Right ventricle myocardium inferior (tissue), 1 donor: ENCODE results near the gene PDLIM5. TPM values are rescaled to one million over a fixed set of nuclear protein-coding genes. Genes with fewer than 3 reads are reported as not detected.

Source experiments
- ATAC-seq: fragments of 200-7000 bp; cut with Tn5 transposase; one replicate; pipeline ENCODE4 v1.9.1; 2020; ENCODE audit warnings: mild to moderate bottlenecking, moderate library complexity
- DNase-seq: peaks from one replicate; pipeline ENCODE4 v3.0.0; 2021; ENCODE audit errors: missing footprints
- intact Hi-C: fragments of 100-400 bp; cut with DNase I; formaldehyde crosslinking; loops from one replicate; pipeline ENCODE4 v1.11.0; 2022
- total RNA-seq: library from RNA; stranded (reverse); fragmentation: NEBNext Ultra II Directional; extraction: Animal tissue kit (Norgen Biotek cat#: 25700); gene quantifications from one replicate; pipeline ENCODE4 v1.2.1, GENCODE V29; 2021
- donor health status: DM: no; HTN: yes; CAD: no; lungs with severe emphysema.

The PDLIM5 gene
- total RNA-seq, 1 donor from 2014 or later, result 1,145 TPM

DNA sequence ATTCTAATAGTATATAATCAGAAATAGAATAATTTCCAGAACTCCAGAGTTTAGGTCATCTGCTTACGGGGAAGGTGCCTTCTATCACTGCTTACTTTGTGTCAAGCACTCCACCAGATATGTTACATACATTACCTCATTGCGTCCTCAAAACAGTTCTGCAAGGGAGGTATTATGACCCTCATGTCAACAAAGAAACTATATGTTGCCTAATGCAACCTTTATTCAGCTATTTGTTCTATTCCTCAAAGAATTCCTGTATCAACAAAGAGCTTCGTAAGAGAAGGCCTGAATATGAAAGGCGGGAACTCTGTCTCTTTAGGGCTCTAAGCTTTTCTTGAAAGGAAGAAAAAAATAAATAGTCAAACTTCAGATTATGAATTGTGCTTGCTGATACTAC is 114.7 kb downstream of the PDLIM5 start:
- ATAC-seq (no peak), DNase-seq (no peak)
- intact Hi-C loops, result no loop called here

DNA sequence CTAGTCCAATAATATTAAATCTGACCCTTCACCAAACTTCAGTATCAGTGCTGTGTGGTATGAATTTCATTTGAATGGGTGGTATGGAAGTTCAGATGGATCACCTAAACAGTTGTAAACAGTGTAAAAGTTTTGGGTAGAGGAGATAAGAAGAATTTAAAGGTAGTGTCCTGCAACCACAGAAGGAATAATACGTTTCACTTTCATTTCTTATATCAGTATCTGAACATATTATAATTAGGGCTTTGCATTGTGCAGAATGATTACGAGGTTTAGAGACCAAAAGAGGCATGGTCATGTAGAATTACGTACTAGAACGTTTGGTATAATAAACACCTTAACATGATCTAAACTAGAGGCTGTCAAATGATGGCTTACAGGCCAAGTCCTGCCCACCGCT is 116.1 kb downstream of the PDLIM5 start:
- intact Hi-C loops, result no loop called here
- ATAC-seq, result no peak
- no peak for DNase-seq

DNA sequence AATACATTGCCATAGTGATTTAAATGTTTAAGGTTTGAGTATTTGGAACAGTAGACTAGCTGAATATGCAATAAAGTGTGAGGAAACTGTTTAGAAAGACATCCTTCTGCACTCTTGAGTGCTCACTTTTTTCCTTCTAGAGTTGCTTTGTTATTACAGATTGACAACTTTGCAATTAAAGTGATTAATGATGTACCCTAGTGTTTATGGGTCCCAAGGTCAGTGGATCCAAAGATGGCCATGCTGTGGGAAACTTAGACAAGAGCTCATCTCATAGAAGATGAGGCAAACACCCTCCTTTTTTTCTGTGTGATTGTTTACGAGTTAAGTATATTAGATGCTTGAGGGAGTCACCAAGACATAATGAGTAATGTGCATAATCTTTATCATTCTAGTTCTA is 118.8 kb downstream of the PDLIM5 start:
- ATAC-seq, result no peak
- DNase-seq, result no peak
- intact Hi-C loops, result no loop called here

DNA sequence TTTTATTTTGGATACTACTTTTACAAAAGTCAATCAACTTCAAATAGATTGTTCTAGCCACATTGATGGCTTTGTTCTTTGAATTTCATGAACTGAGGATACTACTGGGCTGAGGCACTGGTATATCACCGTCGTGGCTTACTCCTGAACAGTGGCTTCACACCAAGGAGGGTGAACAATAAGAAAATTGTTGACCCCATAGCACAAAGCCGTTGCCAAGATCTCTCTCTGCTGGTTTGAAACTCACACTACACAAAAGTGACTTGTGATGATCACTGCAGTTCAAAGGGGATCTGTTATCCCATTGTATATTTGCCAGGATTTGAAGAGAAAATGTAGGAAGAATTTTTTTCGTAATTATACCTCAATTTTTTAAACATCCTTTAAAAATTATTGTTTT is 119.6 kb downstream of the PDLIM5 start:
- no peak for DNase-seq
- ATAC-seq, result no peak
- intact Hi-C loops, result no loop called here

DNA sequence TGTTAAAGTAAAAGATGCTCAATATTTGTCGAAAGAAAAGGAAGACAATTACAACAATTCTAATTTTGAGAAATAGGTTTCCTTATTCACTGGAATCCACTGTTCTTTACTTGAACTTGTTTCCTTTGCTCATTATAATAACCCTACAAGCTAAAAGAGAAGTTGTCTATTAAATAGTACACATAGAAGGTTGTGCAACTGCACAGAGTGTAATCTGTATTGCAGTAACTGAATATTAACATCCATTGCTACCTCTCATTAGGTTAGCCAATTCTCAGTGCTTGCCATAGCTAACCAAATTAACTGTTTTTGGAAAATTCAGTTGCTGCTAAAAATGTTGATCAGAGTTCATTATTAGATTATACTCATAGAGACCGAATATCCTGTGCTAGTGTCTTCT is 120.0 kb downstream of the PDLIM5 start:
- no peak for DNase-seq
- intact Hi-C loops, result no loop called here
- no peak for ATAC-seq

DNA sequence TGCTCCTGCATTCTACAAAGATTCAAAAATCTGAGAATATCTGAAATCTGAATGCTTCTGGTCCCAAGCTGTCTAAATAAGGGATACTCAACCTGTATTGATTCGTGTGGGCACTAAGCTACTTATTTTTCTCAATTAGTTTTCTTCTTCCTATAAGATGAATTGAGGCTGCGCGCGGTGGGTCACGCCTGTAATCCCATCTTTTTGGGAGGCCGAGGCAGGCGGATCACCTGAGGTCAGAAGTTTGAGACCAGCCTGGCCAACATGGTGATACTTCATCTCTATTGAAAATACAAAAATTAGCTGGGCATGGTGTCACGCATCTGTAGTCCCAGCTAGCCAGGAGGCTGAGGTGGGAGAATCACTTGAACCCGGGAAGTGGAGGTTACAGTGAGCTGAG is 122.3 kb downstream of the PDLIM5 start:
- DNase-seq, result peak; percentile 59
- ATAC-seq, result no peak
- intact Hi-C loops, result no loop called here

DNA sequence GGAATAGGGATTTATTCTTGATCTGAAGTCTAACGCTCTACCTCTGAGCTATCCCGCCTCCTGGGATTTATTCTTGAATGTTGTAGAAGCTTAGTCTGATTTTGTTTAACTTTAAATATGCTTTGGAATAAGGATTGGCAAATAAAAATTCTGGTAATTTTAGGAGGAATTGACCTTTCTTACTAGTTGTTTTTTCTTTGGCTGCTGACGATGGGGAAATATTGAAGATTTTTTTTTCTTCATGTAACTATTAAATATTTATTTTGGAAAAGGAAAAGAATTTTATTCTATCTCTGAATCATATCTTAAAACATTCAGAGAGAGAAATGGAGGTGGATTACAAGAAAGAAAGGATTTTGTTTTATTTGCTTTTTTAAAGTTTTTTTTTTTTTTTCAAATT is 122.9 kb downstream of the PDLIM5 start:
- intact Hi-C loops, result no loop called here
- DNase-seq, result no peak
- ATAC-seq, result no peak

DNA sequence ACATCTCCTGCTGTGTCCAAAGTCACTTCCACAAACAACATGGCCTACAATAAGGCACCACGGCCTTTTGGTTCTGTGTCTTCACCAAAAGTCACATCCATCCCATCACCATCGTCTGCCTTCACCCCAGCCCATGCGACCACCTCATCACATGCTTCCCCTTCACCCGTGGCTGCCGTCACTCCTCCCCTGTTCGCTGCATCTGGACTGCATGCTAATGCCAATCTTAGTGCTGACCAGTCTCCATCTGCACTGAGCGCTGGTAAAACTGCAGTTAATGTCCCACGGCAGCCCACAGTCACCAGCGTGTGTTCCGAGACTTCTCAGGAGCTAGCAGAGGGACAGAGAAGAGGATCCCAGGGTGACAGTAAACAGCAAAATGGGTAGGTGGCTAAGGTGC is 123.9 kb downstream of the PDLIM5 start:
- ATAC-seq (peak; percentile 42), DNase-seq (no peak)
- intact Hi-C loops, result no loop called here

DNA sequence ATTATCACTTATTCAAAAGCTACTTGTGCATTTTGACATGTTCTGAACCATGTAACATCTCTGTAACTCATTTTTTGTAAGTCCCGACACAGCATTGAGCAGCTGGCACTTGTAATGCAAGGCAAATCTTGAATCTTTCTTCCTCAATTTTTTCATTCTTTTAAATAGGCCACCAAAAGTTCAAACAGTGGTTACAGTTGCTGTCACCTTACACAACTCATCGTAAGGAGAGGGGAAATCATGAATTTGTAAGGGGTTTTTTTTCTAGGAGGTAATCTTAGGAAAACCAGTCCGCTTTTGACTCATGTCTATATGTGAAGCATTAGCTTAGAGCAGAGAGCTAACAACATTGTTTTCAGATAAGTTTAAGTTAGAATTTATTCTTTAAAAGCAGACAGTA is 124.5 kb downstream of the PDLIM5 start:
- ATAC-seq, result no peak
- intact Hi-C loops, result no loop called here

DNA sequence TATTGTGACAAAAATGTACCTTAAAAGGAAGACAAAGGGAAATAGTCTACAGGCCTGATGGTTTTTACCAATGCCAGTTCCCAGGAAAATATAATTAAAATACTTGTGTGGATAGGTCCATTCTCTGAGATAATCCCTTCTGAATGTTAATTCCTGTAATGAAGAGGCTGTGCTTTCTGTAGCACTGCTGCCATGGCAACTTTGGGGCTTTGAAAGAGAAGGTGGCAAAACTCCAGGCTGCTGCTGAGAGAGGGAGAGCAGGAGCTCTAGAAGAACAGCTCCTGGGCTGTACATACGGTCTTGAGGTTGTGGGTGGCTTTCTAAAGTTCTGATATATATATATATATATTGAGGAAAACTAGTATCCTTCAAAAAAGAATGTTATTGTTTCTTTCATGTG is 125.4 kb downstream of the PDLIM5 start:
- intact Hi-C loops, result no loop called here
- peak; percentile 79 for ATAC-seq
- peak; percentile 67 for DNase-seq

More for the DNA sequence above, 124.5 kb downstream of the PDLIM5 start:
- no peak for DNase-seq

DNA sequence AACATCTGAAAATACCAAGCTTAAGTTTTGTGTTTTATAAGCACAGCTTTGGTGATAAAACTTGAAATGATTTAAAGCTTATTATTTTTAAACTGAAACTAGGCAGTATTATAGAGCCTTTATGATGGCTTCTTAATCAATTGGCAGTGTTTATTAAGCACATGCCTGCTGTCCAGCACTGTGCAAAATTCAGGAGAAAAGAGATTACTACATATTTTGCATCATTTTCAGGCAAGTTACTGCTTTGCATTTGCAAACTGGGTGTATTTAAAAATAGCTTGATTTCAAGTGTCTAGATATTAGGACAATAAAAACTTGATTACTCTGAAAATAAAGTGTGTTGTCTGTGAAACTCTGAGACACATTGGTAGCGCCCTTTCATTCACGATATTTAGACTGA is 126.5 kb downstream of the PDLIM5 start:
- DNase-seq (no peak), ATAC-seq (no peak)
- intact Hi-C loops, result no loop called here

DNA sequence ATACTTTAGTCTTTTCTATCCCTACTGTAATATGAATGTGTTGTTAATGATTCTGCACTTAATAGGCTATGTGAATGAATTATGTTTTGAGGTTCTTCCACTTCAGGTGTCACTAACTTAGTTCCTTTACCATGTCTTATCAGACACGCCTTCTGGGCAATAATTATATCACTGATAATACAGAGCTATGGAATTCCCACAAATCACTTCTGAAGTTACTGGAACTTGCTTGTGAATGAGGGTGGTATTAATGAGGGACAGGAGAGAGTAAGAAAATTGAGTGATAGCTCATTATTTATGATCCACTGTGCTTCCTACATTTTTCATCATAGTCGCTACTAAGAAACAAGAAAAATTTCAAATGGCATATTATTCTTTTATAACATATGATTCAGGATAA is 130.0 kb downstream of the PDLIM5 start:
- intact Hi-C loops, result no loop called here
- ATAC-seq, result no peak
- DNase-seq, result no peak

DNA sequence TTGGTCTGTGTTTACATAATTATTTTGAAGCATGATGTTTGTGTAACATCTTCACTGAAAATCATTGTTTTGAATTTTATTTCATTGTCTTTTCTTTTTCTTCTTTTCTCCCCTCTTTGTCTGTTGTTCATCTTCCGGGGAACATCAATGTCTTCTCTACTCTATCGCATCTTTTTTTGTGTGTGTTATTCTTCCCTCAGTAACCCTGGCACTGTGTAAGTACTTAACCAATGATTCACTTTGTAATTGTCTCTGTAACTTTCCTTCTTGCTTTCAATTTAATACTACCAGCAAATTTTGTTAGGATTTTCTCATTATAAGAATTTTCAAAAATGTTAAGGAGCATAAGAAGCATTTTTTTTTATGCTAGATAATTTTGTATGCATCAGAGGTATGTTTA is 130.8 kb downstream of the PDLIM5 start:
- DNase-seq, result no peak
- no peak for ATAC-seq
- intact Hi-C loops, result no loop called here

DNA sequence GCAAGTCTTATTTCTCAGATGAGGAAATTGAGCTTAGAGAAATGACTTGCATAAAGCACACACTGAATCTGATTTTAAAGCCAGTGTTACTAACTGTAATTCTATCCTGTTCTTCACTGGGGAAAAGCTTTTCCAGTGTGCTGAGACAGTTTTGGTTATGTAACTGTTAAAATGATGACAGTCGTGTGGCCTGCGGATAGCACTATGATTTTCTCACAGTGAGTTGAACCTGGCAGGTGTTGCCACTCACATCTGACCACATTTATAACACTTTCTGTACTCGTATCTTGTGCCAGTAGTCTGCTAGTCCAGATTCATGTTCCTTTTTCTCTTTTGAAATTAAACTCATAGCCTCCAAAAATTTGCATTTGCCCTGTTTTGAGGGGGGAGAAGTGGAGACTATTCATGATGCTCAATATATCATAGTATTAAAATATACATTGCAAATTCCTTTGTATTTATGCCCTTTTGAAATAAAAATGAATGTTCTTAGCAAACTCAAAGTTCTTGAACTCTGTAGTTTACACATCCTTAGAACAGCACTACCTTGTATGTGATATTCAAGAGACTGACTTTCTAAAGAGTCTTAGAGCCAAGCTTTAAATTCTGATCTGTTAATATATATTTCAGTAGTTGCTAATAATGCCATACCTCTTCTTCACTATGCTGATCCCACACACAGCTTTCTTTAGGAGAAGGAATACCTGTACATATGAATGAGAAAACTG is 132.3 kb downstream of the PDLIM5 start:
- ATAC-seq (no peak), DNase-seq (no peak)
- intact Hi-C loops, result no loop called here

DNA sequence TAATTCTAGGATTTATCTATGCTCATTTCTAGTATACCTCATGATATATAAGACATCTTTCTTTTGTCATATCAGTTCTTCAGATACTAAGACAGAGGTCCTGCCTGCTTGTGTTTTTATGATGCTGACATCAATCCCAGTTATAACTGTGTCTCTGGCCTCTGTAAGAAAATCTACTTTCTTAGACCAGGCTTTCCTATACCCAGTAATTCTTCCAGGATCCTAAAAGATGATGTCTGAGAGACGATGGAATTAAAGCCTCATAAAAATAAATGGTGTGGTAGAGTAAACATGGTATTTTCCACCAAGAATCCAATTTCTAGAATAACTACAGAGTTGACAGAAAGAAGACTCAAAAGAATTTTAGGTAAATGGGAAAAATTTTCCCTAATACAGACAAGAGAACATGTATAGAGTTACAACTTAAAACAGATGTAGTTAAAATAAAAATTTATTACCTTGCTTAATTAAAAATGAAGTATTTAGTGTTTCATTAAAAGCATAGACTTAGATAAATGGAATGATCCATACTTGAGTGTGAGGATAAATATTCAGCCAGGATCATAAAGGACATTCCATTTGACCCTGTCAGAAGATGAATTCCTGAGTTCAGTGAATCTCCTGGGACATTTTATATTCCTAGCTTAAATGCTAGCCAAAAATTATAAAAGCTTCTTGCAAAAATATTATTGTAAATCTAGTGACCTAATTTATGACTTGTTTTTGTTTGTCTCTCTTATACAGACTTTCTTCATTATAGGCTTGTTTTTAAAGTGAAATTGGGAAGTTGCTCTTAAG is 137.4 kb downstream of the PDLIM5 start:
- ATAC-seq (no peak), DNase-seq (no peak)
- intact Hi-C loops, result no loop called here

DNA sequence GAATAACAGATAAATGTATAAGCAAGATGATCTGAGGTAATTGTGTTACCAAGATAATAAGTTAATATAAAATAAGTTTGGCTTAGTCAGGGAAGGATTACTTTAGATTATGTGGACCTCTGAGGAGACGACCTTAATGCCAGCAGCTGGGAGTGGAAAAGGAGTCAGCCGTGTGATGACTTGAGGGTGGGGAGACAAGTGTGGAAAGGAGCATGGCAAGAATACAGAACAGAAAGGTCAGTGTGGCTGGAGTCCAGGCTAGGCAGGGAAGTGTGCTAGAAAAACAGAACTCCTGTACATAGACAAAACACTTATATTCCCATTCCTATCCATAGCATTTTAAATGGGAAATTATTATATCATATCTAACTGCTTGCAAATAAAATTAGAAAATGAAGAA is 138.8 kb downstream of the PDLIM5 start:
- intact Hi-C loops, result no loop called here
- ATAC-seq, result peak; percentile 57
- no peak for DNase-seq

DNA sequence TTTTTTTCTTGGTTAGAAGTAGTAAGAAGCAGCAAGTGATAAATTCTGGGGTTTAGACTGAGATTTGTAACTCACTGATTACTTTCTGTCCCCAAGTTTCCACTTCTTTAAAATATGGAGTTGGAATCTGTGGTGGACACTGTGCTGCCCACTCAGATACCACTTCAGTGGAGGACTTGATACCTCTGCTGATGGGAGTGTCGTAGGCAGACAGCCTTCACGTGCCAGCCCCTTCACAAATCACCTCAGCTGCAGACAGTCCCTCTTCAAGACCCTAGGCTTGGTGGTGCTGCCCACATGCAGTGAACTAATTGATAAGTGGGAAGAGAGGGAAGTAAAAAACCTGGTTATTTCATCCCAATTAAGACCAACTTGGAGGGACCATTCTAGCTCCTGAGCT is 139.5 kb downstream of the PDLIM5 start:
- ATAC-seq (no peak), DNase-seq (no peak)
- intact Hi-C loops, result no loop called here

DNA sequence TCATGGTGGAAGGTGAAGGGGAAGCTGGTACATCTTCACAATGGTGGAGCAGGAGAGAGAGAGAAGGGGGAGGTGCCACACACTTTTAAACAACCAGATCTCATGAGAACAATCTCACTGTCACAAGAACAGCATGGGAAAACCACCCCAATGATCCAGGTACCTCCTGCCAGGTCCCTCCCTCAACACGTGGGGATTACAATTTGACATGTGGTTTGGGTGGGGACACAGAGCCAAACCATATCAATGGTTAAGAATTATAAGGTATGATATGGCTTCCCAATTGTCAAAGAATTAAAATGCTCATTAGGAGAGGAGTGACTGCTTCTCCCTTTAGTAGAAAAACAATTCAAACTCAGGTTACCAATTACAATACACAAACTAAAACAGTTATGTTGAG is 143.3 kb downstream of the PDLIM5 start:
- DNase-seq, result no peak
- intact Hi-C loops, result loop anchor here (2.0 kb wide), 1 partner anchor 142 kb away; no protein-coding TSS in a partner anchor
- peak; percentile 15 for ATAC-seq

DNA sequence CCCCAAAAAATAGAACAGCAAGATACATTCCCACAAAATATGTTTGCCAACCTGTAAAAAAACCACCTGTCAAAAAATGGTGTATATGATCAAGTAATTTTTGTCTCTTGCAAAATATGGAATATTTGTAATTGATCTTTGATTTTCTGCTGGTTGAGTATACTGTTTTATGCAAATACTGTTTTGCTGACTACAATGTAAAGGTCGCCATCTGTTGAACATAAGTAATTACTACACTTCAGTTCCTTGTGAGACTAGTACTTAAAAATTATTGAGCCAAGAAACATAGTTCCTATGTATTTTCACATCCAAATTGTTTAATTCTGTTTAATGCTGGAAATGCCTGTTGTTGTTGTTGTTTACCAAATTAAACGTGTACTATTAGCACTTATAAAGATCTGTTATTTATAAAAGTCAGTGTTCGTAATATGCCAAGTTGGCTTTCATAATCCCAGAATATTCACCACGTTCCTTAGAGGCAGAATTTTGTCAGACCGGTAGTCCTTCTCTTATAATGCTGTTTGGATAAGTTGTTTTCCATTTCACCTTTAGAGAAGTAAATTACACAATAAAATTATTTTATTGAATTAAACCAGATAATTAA is 144.2 kb downstream of the PDLIM5 start:
- intact Hi-C loops, result loop anchor here (1.0 to 2.0 kb wide), 2 partner anchors 143 to 190 kb away; no protein-coding TSS in a partner anchor
- ATAC-seq, result no peak
- DNase-seq, result no peak

DNA sequence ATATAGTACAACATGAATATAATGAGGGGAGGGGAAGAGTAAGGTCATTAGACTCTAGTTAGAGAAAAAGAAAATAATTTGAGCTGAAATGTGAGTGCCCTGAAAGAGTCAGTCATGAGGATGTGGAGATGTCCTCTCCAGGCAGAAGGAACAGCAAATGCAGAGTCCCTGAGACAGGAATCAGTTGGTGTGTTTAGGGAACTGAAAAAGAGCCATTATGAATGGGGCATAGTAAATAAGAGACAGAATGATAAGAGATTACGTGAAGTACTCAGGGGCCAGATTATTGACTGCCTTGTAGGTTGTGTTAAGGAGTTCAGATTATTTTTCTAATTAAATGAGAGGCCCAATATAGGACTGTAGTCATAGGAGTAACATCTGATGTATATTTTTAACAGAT is 147.0 kb downstream of the PDLIM5 start:
- DNase-seq (no peak), ATAC-seq (no peak)
- intact Hi-C loops, result no loop called here
